ENCODE results near the gene MAOB.

- TF ChIP-seq CTCF (IDR thresholded peaks at IDR 0.05), result no peak
- no peak for TF ChIP-seq EP300 (IDR thresholded peaks at IDR 0.05)
- TF ChIP-seq POLR2A (IDR thresholded peaks at IDR 0.05), result no peak
Observed at GRCh38 chrX:43741843-43742573, 140.2 kb downstream of the MAOB start.

Measured in stomach (tissue), 4 donors.